Gastrocnemius medialis (tissue), 4 donors: ENCODE results near the gene UGT2B10. TPM values are rescaled to one million over a fixed set of nuclear protein-coding genes. Genes with fewer than 3 reads are reported as not detected.
"Not testable (repeated sequence)": the region's sequence is repeated elsewhere in the genome, so short reads cannot be mapped to it uniquely, and the experiment has no call there.

ENCODE experiments used
- ATAC-seq, 2 donors: fragments of 150-250 bp; one replicate each; pipeline ENCODE4 v1.9.1; 2016
- DNase-seq, 2 donors: peaks; one replicate each; pipeline ENCODE4 v3.0.0-alpha.2; 2019
- H3K27ac ChIP-seq, 4 donors: fragments of 200-600 bp; sonication (generic); 1 replicate in 1 of 4; 2 replicates in 3 of 4; pipeline ENCODE4 v1.5.1; 2016 to 2018; ENCODE audit warnings: mild to moderate bottlenecking in 2 of 4, moderate library complexity in 1 of 4
- H3K27me3 ChIP-seq, 3 donors: fragments of 200-600 bp; sonication (generic) in 2 of 3; 1 replicate in 1 of 3; 2 replicates in 2 of 3; pipeline versions ENCODE4 v1.5.1 to v1.6.0; 2016 to 2019; ENCODE audit warnings: mild to moderate bottlenecking in 1 of 3, moderate library complexity in 1 of 3
- H3K36me3 ChIP-seq, 2 donors: fragments of 200-600 bp; sonication (generic) in 1 of 2; one replicate each; pipeline ENCODE4 v1.5.1; 2017 to 2018
- H3K4me1 ChIP-seq, 2 donors: fragments of 200-600 bp; sonication (generic) in 1 of 2; one replicate each; pipeline ENCODE4 v1.5.1; 2016 to 2017; ENCODE audit warnings: mild to moderate bottlenecking in 2 of 2
- H3K4me3 ChIP-seq, 4 donors: fragments of 200-600 bp; sonication (generic) in 3 of 4; 1 replicate in 1 of 4; 2 replicates in 3 of 4; pipeline ENCODE4 v1.5.1; 2016 to 2019; ENCODE audit warnings: mild to moderate bottlenecking in 2 of 4
- H3K9me3 ChIP-seq, 3 donors: fragments of 200-600 bp; sonication (generic) in 2 of 3; 1 replicate in 1 of 3; 2 replicates in 2 of 3; pipeline ENCODE4 v1.5.1; 2016 to 2019
- CTCF ChIP-seq, 5 experiments: fragments of 450-650 bp in 3 of 5; fragments of 200-600 bp in 2 of 5; sonication (generic) in 2 of 5; IDR thresholded peaks in 4 of 5; conservative IDR thresholded peaks in 1 of 5; 1 replicate in 4 of 5; 2 replicates in 1 of 5; pipeline ENCODE4 v1.5.1; 2016 to 2019; ENCODE audit warnings: antibody characterized with exemption in 5 of 5, mild to moderate bottlenecking in 3 of 5, moderate library complexity in 3 of 5
- POLR2A ChIP-seq, 2 donors: fragments of 450-650 bp; IDR thresholded peaks; one replicate each; pipeline ENCODE4 v1.6.1; 2017; ENCODE audit warnings: antibody characterized with exemption in 2 of 2, mild to moderate bottlenecking in 2 of 2, moderate library complexity in 2 of 2
- in situ Hi-C, 4 donors: fragments of 200-750 bp; cut with MboI; loops; one replicate each; pipeline versions ENCODE4 v1.15.0 to v1.8.0; 2017; ENCODE audit warnings: low sequenced_read_pairs in 4 of 4
- intact Hi-C: fragments of 100-400 bp; cut with DNase I; formaldehyde crosslinking; loops from one replicate; pipeline ENCODE4 v1.15.1; 2023; ENCODE audit warnings: low total_unique reads
- total RNA-seq, 4 donors: library from RNA; depleted of rRNA; stranded (reverse); fragments of >200 nt; gene quantifications; one replicate each; pipeline versions ENCODE4 v1.1.0 to v1.2.3, GENCODE V29; 2016

The UGT2B10 gene
- total RNA-seq, 4 donors from 2014 or later, result 0.18 TPM; not detected in 3

DNA sequence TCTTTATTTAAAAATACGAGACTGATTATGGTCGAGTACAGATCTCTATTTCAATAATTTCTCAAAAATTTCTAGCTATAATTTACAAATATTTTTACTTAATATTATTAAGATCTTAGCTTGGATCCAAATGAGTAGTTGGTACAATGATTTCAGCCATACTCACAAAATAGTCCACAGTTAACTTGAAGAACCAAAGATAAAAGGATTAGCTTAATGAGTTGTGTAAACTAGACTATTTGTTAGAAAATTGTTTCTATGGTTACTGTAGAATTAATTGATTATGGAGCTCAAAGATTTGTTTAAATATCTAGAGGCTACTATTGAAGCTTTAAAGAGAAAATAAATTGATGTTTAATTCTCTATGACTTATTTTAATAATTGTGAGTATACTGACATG lies 1.6 kb downstream of the UGT2B10 start:
- Histone ChIP-seq H3K9me3 (no peaks in the 10 kb centered on the region), H3K27ac (no peak overlapping the region), H3K4me3 (no peak overlapping the region), H3K4me1 (no peaks in the 10 kb centered on the region), H3K36me3 (no peaks in the 10 kb centered on the region), H3K27me3 (no peaks in the 10 kb centered on the region)
- TF ChIP-seq POLR2A (IDR thresholded peaks at IDR 0.05) (no peak), CTCF (IDR thresholded peaks at IDR 0.05 in 4 of 5, conservative IDR thresholded peaks at IDR 0.05 in 1 of 5) (no peak)
- intact Hi-C loops, result no loop called here
- no peak for DNase-seq
- in situ Hi-C loops, result no loop called here
- no peak for ATAC-seq

- intact Hi-C loops, in situ Hi-C loops, H3K4me1 ChIP-seq, H3K27ac ChIP-seq, H3K4me3 ChIP-seq, H3K27me3 ChIP-seq, H3K36me3 ChIP-seq, ATAC-seq, H3K9me3 ChIP-seq, DNase-seq: not testable (repeated sequence)
Observed at GRCh38 chr4:68818030-68818462, 2.3 kb downstream of the UGT2B10 start.

DNA sequence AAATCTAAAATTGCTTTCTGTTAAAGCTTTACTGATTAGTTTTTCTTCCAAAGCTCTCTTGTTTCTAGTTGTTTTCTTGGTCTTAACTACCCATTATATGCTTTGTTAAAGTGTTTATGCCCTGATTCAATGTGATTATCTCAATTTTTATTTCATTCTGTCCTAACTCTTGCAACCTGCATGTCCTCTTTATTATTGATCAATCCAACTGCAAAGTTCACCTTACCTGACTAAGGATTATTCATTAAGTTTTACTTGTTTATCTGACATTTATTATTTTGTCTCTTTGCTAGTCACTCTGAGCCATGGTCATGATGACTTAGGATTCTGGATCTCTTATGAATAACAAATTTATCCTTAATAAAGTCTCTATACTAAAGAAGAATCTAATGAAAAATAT lies 15.8 kb downstream of the UGT2B10 start:
- no peaks in the 10 kb centered on the region for H3K4me1 ChIP-seq
- H3K36me3 ChIP-seq, result no peaks in the 10 kb centered on the region
- no peak for TF ChIP-seq POLR2A (IDR thresholded peaks at IDR 0.05)
- no peak for TF ChIP-seq CTCF (IDR thresholded peaks at IDR 0.05 in 4 of 5, conservative IDR thresholded peaks at IDR 0.05 in 1 of 5)
- intact Hi-C loops, result no loop called here
- in situ Hi-C loops, result no loop called here
- H3K4me3 ChIP-seq, result no peak overlapping the region
- H3K27me3 ChIP-seq, result no peaks in the 10 kb centered on the region
- H3K9me3 ChIP-seq, result no peaks in the 10 kb centered on the region
- DNase-seq, result no peak
- ATAC-seq, result no peak
- no peak overlapping the region for H3K27ac ChIP-seq

DNA sequence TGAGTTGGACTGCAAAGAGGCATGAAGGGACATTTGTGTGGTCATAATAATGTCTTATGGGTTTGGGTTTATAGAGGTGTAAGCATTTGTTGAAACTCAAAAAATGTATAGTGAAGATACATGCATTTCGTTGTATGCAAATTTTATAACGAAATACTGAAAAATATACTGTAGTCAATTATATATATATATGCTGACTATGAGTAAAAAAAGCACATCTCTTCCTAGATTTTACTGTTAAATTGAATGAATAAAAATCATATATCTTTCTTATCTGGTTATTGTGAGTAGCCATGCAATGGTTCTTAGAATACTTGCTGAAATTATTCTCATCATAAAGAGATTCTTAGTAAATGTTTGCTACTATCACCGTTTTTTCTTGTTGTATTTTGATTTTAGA lies 34.5 kb downstream of the UGT2B10 start:
- DNase-seq (no peak), ATAC-seq (no peak)
- no peaks in the 10 kb centered on the region for H3K4me1 ChIP-seq
- intact Hi-C loops (no loop called here), in situ Hi-C loops (no loop called here)
- TF ChIP-seq POLR2A (IDR thresholded peaks at IDR 0.05) (no peak), CTCF (IDR thresholded peaks at IDR 0.05 in 4 of 5, conservative IDR thresholded peaks at IDR 0.05 in 1 of 5) (no peak)
- H3K27ac ChIP-seq, result no peak overlapping the region
- H3K9me3 ChIP-seq, result no peaks in the 10 kb centered on the region
- no peak overlapping the region for H3K4me3 ChIP-seq
- no peaks in the 10 kb centered on the region for H3K36me3 ChIP-seq
- H3K27me3 ChIP-seq, result no peaks in the 10 kb centered on the region

GRCh38 chr4:68855771-68856170 lies 40.0 kb downstream of the UGT2B10 start:
- intact Hi-C loops, result no loop called here
- in situ Hi-C loops, result no loop called here
- no peak for ATAC-seq
- no peak overlapping the region for H3K4me3 ChIP-seq
- H3K27ac ChIP-seq, result no peak overlapping the region
- no peaks in the 10 kb centered on the region for H3K9me3 ChIP-seq
- H3K4me1 ChIP-seq, result no peaks in the 10 kb centered on the region
- no peak for DNase-seq
- TF ChIP-seq CTCF (IDR thresholded peaks at IDR 0.05 in 4 of 5, conservative IDR thresholded peaks at IDR 0.05 in 1 of 5) (no peak), POLR2A (IDR thresholded peaks at IDR 0.05) (no peak)
- H3K27me3 ChIP-seq, result no peaks in the 10 kb centered on the region
- no peaks in the 10 kb centered on the region for H3K36me3 ChIP-seq
